Right kidney (tissue), 1 donor: ENCODE measurements around the gene PSMA7.
"Not testable (repeated sequence)": the region's sequence is repeated elsewhere in the genome, so short reads cannot be mapped to it uniquely, and the experiment has no call there.

Experiments used
- DNase-seq: peaks from one replicate; pipeline ENCODE4 v3.0.0-alpha.2; 2016

The PSMA7 gene

DNA sequence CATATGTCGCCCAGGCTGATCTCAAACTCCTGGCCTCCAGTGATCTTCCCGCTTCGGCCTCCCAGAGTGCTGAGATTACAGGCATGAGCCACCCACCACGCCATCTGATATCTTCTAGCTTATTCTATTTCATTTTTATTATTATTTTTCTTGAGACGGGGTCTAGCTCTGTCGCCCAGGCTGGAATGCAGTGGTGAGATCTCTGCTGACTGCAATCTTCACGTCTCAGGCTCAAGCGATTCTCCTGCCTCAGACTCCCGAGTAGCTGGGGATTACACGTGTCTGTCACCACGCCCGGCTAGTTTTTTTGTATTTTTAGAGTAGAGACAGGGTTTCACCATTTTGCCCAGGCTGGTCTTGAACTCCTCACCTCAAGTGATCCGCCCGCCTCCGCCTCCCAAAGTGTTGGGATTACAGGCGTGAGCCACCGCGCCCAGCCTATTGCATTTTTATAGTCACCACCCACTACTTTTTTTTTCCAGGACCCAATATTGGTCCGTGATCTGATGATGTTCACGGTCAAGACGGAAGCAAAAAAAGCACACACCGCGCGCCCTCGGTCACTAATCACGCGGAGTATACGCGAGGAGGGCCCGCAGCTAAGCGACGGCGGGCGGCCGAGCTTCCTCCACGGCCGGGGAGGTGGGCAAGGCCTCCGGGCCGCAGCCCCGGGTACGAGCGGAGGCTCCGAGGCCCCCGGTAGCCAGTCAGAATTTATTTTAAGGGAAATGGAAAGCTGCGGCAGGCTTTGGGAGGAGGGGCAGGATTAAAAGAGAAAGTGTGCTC is 22.0 kb downstream of the PSMA7 start:
- DNase-seq, result no peak

DNA sequence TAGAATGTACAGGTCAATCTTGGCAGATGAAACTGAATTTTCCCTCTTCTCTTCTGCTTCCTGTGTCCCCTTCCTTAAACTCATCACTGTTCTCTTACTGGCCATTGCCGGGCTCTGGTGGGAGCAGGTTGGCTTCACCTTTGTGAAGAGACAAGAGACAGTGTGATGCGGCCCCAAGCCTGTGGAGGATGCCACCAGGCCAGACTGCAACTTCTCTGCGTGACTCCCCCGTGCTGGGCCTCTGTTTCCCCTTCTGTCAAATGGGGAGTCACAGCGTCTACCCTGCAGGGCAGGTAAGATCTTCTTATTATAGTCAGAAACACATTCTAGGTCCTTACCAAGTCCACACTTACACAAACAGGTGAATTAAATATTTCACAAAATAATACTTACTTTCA is 22.8 kb downstream of the PSMA7 start:
- DNase-seq, result no peak

DNA sequence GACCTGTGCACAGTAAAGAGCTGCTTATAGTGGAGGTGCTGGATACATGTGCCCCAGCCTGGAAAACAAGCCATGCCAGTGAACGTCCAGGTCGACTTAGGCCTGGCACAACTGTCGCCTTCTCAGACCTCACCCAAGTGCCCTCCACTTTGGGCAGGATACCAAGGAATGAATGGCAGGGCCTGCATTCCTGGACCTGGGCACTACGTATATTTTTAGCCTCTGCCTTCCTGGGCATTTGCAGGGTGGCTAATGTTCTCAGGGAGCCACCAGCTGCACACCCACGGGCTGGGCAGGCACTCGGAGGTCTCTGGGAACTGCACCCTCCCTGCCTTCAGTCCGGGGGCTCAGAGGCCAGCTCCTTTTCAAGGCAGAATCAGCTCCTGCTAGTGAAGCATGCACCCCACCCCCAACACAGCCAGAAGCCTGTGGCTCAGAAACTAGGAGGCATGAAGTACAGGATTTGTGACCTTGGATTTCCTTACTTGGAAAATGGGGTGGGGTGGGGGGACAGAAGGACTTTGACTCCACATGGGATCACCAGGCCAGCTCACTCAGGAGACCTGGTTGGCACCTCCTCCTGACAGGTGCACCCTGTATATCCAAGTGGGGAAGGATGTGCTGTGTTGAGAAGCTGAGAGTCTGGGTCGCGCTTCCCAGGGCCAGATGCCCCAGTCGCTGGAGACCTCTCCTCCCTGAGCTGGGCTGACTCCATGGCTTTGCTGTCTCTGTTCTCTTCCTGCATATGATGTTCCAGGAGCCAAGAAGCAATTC is 23.4 kb downstream of the PSMA7 start:
- DNase-seq, result no peak

DNA sequence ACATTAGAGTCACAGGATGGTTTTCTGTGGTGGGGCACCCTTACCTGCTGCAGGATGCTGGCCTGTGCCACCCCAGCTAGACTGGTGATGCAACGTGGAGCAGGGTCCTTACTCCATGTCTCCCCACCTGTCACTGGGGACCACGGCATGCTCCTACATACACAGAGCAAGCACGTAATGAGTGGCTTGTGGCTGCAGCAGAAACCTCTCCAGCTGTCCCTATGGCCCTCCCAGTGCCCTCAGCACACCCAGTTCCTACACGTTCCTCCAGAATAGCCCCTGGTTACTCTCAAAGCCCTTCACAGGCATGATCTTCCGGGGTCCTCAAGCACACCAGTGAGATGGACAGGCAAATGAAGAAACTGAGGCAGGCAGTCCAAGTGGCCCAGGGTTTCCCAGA is 24.1 kb downstream of the PSMA7 start:
- no peak for DNase-seq

DNA sequence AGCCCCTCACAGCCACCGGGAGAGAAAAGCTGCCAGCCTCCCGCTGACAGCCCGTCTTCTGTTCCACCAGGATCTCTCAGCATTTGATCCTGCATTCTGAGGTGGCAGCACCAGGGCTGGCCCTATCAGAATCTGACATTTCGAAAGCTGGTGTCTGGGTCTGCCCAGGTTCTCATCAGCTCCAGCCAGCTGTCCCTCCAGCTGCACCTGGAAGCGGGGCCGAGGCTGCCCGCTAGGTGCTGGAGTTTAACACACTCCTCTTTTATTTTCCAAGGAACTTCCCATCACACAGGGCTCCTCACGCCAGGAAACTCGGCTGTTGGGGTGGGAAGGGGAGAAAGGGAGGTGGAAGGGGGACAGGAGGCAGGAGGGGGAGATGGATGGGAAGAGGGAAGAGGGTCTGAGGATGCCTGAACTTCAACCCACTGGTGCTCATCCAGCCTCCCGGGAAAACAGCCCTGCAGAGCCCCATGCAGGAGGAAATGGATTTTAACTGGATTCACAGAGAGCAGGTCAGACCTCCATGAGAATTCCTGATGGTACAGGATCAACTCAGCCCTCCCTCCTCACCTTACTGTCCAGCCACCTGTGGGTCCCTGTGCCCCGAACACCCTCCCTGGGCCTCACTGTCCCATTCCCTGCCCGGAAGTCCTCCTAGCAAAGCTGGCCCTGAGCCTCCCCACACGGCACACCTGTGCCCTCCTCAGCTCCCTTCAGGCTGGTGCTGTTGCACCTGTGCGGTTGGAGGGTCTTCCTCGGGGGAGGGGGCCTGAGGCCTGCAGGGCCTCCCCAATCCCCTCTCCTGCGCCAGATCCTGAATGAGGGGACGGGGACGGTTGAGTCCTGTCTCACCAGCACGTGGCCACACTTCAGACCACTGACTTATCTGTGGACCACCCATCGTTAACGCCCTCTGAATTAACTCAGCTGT is 24.8 kb downstream of the PSMA7 start:
- DNase-seq, result no peak

DNA sequence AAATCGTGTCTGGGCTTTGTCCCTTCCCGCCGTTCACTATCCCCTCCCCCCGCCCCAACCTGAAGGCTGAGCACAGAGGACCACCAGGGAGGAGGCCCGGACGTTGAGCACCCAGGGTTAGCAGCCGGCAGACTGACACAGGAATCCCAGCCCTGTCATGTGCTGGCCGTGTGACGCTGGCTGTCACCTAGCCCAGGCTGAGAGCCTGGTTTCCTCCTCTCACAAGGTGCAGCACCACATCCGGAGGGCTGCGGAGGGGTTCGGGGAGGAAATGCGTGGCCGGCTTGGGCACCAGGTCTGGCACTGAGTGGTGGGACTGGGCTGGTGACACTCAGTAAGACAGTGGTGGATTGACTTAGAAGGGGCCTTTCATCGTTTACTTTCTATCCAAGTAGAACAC is 25.5 kb downstream of the PSMA7 start:
- DNase-seq, result no peak

DNA sequence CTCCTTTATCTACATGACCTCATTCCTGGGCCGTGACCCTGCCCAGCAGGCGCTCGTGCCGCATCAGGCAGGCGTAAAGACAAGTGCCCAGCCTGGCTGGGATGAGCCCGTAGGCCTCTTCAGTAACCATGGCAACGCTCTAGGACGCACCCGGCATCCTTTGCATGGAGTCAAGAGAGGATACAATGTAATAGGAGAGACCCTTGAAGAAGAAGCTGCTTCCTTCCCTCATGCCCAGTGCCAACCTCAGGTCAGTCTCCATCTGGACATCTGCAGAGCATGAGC is 25.9 kb downstream of the PSMA7 start:
- DNase-seq, result no peak

DNA sequence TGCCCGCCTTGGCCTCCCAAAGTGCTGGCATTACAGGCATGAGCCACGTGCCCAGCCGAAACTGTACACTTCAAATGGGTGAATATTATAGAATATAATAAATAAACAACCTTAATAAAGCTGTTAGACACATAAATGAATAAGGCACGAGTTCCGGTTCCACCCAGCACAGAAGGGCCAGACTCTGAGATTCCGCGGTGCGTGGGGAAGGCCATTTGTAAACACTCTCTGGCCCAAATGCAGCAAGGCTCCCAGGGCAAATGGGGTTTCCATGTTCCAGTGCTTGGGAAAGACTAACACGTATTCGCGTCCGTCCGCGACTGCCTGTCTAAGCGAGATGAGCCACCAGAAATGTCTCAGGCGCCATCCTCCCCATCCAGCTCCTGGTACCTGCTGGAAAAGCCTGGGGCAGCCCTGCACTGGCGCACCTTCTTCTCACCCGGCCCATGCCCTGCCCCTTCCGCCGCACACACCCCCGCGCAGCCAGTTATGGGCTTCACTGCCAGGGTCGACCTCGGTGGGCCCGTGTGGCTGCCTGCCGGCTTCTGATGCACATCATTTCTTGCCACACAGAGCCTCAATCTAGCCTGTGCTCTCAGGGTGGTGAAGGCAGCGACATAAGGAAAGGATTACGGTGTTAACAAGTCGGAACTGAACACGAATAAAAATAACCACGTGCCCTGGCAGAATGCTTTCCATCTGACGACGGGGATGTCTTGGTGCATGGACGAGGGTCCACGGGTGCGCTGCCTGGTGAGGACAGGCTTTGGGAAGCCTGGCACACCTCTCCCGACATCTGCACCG is 26.4 kb downstream of the PSMA7 start:
- DNase-seq, result no peak

DNA sequence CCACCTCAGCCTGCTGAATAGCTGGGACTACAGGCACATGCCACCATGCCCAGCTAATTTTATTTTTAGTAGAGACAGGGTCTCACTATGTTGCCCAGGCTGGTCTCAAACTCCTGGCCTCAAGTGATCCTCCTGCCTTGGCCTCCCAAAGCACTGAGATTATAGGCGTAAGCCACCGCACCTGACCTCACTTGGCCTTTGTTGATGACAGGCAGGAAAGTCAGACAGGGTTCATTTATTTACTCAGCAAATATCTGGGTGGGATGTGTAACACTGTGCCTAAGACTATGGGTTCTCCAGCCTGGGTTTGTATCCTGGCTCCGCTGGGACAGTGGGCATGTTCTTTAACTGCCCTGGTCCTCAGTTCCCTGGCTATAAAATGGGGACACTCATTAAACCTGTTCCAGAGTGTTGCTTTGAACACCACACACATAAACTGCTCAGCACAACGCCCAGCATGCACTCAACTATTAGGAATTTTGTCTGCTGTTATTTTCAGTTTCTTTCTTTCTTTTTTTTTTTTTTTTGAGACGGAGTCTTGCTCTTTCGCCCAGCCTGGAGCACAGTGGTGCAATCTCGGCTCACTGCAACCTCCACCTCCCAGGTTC is 27.3 kb downstream of the PSMA7 start:
- DNase-seq, result not testable (repeated sequence)

DNA sequence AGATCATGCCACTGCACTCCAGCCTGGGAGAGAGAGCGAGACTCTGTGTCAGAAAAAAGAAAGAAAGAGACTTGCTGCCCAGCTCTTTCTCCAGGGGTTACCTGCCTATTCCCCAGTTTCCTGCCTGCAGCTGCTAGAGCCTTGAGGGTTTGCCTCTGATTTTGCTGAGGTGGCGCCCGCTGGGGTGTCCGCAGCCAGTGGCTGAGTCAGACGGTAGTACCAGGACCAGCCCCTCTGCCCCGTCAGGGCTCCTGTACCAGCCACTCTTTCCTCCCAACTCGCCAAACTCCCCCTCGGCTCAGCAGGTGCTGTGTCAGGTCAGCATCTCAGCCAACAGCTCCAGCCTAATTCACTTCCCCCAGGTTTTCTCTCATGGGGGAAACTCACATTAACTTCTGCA is 28.3 kb downstream of the PSMA7 start:
- no peak for DNase-seq

DNA sequence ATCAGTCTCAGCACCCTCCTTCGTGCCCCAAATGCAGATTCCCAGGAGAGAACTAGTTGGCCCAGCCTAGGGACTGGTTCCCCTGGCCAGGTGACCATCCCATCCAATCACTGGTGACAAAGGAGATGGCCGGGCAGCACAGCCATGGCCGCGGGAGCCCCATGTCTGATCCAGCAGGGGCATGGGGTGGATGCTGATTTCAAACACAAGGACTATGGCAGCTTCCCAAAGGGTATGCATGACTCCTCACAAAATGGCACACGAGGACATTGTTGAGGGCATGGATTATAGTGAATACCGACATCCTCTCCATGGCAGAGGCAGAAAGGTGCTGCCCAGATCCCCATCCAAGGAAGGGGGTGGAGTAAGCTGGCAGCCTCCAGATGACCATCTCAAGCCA is 30.8 kb downstream of the PSMA7 start:
- no peak for DNase-seq

DNA sequence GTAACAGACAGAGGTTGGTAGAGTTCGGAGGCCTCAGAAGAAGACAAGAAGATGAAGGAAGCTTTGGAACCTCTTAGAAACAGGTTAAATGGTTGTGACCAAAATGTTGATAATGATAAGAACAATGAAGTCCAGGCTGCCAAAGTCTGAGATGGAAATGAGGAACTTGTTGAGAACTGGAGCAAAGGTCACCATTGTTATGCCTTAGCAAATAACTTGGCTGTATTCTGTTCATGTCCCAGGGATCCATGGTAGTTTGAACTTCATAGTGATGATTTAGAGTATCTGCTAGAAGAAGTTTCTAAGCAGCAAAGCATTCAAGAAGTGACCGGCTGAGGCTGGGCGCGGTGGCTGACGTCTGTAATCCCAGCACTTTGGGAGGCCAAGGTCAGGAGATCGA is 32.0 kb downstream of the PSMA7 start:
- no peak for DNase-seq

DNA sequence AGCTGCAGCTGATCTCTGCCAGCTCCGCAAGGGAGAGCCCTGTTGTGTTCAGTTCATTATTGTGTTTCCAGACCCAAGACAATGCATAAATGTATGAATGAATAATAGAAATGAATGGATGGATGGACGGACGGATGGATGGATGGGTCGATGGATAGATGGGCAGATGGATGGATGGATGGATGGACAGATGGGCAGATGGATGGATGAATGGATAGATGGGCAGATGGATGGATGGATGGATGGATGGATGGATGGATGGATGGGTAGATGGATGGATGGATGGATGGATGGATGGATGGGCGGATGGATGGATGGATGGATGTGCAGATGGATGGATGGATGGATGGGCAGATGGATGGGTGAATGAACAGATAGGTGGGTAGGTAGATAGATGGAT is 37.6 kb downstream of the PSMA7 start:
- no peak for DNase-seq

DNA sequence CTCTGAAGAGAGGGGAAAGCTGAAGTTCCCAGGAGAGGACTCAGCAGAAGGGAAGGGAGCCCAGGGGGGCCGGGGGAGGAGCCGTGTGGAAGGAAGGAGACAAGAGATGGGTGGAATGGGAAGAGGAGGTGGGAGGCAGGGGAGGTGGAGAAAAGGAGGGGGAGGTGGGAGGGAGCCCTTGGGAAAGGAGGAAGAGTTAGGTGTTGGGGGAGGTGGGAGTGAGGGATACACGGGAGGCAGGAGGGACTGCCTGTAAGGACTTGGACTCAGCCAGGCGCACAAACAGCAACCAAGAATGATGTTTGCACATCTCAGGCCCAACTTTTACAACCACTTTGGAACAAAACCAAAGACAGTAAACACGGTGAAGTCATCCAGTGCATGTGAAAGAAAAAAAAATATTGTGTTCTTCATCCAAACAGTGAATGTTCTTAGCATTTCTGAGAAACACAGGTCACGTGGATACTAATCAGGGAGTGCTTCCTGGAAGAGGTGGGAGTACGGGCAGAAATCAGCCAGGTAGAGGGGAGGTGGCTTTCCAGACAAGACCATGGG is 38.3 kb downstream of the PSMA7 start:
- DNase-seq, result no peak

DNA sequence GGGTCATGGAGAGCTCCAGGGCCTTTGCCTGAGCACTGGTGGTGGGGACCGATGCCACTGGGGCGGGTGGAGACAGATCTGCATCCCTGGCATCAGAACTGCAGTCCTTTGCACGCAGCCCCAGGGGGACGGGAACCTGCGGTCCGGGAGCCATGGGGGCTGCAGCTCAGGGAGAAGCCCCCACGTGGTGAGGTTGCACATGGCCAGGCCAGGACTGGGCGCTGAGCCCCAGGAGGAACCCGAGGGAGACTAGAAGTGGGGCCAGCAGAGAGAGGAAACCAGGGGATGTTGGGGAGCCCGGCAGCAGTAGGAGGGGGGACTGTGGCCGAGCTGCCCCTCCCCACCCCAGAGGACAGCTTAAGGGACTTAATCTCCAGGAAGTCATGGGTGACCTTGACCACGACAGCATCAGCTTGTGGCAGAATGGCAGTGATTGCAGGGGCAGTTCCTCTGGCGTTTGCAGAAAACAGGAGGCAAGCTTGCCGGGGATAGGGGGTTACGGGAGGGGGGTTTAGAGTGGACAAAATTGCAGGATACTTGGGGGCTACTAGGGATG is 38.9 kb downstream of the PSMA7 start:
- no peak for DNase-seq

DNA sequence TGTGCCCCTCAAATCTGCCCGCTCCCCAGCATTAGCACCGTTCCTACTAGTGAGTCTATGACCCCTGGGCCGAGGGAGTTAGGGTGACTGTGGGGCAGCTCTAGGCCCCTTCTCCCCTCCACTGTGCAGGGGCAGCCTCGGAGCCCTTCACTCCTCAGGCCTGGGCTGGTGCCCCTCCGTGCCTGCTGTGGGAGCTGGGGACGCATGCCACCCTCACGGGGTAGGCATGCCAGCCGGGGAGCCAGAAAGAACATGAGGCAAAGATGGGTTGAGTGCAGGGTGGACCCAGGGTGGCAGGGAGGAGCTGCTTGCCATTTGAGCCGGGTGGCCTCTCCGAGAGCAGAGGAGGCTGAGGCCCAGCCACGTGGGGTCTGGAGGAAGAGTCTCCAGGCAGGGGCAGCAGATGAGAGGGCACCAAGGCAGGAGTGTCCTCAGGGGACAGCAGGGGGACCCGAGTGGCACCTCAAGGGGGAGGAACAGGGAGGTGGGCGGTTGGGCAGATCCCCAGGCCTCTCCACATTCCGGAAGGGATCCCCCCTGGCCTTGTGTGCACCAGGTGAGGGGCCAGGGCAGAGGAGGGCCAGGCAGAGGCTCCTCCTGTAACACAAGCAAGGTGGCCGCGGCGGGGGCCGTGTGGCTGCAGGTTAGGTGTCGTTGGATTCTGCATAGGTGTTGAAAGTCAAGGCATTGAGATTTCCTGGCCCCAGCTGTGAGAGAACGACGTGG is 39.5 kb downstream of the PSMA7 start:
- no peak for DNase-seq

DNA sequence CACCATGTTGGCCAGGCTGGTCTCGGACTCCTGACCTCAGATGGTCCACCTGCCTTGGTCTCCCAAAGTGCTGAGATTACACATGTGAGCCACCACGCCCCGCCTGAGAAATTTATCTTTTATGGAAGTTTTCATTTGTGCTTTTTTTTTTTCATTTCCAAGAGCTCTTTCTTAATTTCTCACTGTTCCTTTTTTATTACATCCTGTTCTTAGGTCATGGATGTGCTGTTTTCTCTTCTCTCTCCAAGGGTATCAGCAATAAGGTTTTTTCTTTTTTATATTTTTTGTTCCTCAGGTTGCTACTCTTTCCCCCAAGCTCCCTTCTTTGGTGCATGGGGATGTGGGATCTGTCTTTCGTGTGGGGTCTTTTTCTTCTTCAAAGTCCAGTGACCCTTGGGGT is 42.1 kb downstream of the PSMA7 start:
- no peak for DNase-seq

DNA sequence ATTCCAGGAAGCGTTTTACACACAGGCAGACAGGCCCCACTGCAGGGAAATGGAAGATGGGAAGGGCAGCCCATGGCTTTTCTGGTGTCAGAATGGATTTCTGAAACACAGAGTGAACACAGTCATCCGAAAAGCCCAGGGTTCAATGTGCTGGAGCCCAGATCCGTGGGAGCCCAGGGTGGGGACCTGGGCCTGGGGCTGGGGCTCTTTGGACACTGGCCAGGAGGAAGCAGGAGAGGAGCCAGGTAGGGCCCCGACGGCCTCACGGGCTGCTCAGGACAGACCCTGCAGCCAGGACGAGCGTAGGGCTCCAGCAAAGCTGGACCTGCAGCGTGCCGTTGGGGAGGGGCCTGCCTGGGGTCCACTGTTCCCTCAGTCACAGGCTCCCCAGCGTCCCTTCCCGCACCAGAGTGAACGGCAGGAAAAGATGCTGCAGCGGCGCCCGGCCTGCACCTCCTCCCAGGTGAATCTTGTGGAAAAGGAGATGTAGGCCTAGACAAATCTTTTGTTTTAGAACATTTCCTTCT is 45.2 kb downstream of the PSMA7 start:
- no peak for DNase-seq

DNA sequence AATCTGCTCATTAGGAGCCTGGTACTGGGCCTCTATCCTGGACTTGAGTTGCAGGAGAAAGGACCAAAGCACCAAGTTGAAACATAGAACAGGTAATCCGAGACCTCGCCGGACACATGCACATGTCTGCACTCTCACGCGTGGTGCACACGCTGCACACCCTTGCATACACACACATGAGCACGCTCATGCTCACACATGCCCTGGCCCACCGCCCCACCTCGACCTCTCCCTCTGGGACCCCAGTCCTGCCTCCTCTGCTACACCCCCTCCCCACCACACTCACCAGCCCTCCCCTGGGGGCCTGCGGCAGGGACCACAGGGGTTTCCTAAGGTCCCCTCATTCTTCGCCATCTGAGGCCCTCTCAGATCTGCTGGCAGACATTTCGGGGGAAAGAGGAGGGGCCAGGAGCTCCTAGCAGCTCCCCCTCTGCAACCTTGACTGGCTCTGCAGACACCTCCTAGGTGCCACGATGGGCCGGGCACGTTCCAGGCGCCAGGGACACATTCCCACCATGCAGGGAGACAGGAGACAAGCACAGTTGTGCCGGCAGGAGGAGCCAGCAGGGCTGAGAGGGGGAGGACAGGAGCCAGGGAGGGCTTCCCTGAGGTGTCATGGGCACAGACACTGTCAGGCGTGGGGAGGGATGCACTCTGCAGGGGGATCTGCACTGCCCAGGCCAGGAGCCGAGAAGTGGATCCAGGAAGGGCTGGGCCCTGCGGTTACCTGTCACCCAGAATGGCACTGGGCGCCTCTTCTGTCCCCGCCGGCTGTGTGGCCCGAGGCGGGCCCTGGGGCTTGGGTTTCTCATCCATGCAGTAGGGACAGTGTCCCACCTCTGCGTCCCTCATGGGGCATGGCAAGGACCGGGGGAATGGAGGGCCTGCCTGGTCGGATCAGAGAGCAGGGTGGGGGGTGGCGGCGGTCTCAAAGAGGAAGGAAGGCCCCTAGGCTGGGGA is 46.5 kb downstream of the PSMA7 start:
- DNase-seq, result no peak
